ENCODE measurements around the gene HPS5.

DNA sequence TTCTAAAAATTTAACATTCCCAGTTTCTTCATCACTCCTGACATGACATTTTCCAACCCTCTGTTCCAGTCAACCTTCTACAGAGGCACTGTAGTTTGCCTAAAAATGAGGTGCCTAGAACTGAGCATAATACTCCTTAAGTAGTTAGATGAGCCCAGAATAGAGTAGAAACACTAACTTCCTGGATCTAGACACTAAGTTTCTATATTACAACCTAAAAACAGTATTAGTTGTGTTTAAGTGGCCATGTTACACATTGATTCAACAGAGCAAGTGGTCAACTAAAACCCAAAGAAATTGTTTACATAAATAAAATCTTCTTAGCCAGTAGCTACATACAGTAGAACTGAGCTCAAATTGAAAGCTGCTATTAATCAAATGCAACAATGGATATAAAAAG lies 1.3 kb downstream of the HPS5 start:
- TF ChIP-seq POLR2A (IDR thresholded peaks at IDR 0.05; ENCODE audit: low read depth) (no peak), CTCF (IDR thresholded peaks at IDR 0.05) (no peak), POLR2AphosphoS5 (IDR thresholded peaks at IDR 0.05) (no peak)

All from esophagus muscularis mucosa (tissue), 3 donors.